NCI-H774 (cell line): Measurements from ENCODE around the gene RBMY1E.
"Not testable (repeated sequence)": the region's sequence is repeated elsewhere in the genome, so short reads cannot be mapped to it uniquely, and the experiment has no call there.

Source experiments
- DNase-seq: peaks from one replicate; lab custom pipeline; 2025; lab: John Stamatoyannopoulos, UW

Gene RBMY1E

DNA sequence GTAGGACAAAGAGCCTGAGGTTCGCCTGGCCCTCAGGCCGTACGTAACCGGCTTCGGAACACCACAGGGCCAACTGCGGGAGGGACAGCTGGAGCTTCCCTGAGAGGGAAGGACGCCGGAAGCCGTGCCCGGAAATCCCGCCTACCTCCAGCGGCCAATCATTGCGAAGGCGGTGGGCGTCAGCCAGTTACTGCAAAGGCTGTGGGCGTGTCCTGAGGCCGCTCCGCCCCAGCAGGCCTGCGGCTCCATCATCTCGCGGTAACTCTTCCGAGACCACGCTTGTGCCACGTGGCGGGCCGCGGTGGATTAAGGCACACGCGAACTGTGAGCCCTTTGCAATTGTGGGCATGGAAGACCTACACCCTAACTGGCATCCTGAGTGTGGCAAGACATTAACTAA, at the start of gene RBMY1E:
Gene RBMY1E (minus strand): TSS at position 101 of the 400 bp plus-strand sequence. CDS start 1,978 bp downstream, outside the sequence.
- DNase-seq = not testable (repeated sequence)

DNA sequence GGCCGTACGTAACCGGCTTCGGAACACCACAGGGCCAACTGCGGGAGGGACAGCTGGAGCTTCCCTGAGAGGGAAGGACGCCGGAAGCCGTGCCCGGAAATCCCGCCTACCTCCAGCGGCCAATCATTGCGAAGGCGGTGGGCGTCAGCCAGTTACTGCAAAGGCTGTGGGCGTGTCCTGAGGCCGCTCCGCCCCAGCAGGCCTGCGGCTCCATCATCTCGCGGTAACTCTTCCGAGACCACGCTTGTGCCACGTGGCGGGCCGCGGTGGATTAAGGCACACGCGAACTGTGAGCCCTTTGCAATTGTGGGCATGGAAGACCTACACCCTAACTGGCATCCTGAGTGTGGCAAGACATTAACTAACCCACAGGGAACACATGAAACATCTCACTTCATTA, 23.4 kb downstream of the RBMY1E start, which contains the start of gene RBMY1D:
Gene RBMY1D (minus strand): TSS at position 101 of the 400 bp plus-strand sequence. CDS start 2,013 bp downstream, outside the sequence.
- DNase-seq = not testable (repeated sequence)

DNA sequence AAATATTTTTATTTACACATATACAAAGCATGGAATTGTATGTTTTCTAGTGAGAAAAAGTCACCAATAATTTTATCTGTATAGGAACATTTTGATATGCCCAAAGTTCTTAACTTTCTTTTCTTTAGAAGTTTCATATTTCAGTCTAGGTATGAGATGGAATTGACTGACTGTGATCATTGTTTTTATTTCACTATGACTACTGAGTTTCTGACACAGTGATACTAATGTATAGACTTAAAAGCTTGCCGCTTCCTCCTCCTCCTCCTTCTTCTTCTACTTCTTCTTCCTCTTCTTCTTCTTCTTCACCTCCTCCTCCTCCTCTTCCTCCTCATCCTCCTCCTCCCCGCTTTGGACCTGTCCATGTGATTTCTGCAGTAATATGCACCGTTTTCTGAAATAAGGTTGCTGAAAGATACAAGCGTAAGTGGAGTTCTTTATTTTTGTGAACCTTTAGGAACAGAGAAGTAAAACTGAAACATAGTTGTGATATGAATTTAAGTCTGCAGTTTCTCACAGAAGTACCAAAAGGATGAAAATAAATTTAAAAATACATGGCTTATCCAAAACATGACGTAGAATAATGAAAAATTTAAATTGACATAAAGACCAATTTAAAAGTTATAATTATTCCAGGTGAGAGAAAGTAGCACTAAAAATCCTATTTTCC, 48.3 kb downstream of the RBMY1E start:
- not testable (repeated sequence) for DNase-seq
